Osteocyte (in vitro differentiated cells): Measurements from ENCODE around the gene HMG20B. TPM values are rescaled to one million over a fixed set of nuclear protein-coding genes. Genes with fewer than 3 reads are reported as not detected.
A peak's percentile ranks its signal among the peaks of the same experiment; 100 is the strongest.

ENCODE experiments used
- DNase-seq: peaks from one replicate; pipeline ENCODE4 v3.0.0; 2021; ENCODE audit warnings: mixed read lengths; ENCODE audit not compliant: unreplicated experiment; ENCODE audit errors: extremely low spot score
- H3K27ac Mint-ChIP-seq: one replicate; pipeline ENCODE4 v1.8.0; 2021; ENCODE audit warnings: mild to moderate bottlenecking, mixed read lengths; ENCODE audit not compliant: unreplicated experiment
- H3K27me3 Mint-ChIP-seq: one replicate; pipeline ENCODE4 v1.8.0; 2021; ENCODE audit warnings: mixed read lengths; ENCODE audit not compliant: unreplicated experiment
- H3K36me3 Mint-ChIP-seq: one replicate; pipeline ENCODE4 v1.8.0; 2021; ENCODE audit warnings: mixed read lengths; ENCODE audit not compliant: unreplicated experiment
- H3K4me1 Mint-ChIP-seq: one replicate; pipeline ENCODE4 v1.8.0; 2021; ENCODE audit warnings: mixed read lengths; ENCODE audit not compliant: unreplicated experiment
- H3K4me3 Mint-ChIP-seq: one replicate; pipeline ENCODE4 v1.8.0; 2021; ENCODE audit warnings: mild to moderate bottlenecking, moderate library complexity, mixed read lengths; ENCODE audit not compliant: unreplicated experiment
- H3K9me3 Mint-ChIP-seq: one replicate; pipeline ENCODE4 v1.8.0; 2021; ENCODE audit warnings: mixed read lengths; ENCODE audit not compliant: unreplicated experiment
- total RNA-seq: library from RNA; stranded (reverse); gene quantifications from 2 replicates; pipeline ENCODE4 v1.2.1, GENCODE V29; 2021
- TF ChIP-seq, protein P1 (sequence below): fragments of 200-600 bp; sonication (generic); IDR thresholded peaks from 2 replicates; pipeline ENCODE4 v1.5.0; 2021; ENCODE audit warnings: antibody characterized with exemption, mild to moderate bottlenecking, moderate library complexity

The HMG20B gene
- total RNA-seq, 1 donor from 2014 or later = 81.4 TPM

GRCh38 chr19:3615524-3616135, 42.9 kb downstream of the HMG20B start:
- no peaks in the 10 kb centered on the region for H3K36me3 Mint-ChIP-seq
- H3K27me3 Mint-ChIP-seq = no peaks in the 10 kb centered on the region
- peaks cover under 1% of the 10 kb centered on the region for H3K4me1 Mint-ChIP-seq
- H3K27ac Mint-ChIP-seq = no peak overlapping the region
- no peak for DNase-seq
- H3K4me3 Mint-ChIP-seq = no peak overlapping the region
- no peaks in the 10 kb centered on the region for H3K9me3 Mint-ChIP-seq
- TF ChIP-seq, protein P1, sequence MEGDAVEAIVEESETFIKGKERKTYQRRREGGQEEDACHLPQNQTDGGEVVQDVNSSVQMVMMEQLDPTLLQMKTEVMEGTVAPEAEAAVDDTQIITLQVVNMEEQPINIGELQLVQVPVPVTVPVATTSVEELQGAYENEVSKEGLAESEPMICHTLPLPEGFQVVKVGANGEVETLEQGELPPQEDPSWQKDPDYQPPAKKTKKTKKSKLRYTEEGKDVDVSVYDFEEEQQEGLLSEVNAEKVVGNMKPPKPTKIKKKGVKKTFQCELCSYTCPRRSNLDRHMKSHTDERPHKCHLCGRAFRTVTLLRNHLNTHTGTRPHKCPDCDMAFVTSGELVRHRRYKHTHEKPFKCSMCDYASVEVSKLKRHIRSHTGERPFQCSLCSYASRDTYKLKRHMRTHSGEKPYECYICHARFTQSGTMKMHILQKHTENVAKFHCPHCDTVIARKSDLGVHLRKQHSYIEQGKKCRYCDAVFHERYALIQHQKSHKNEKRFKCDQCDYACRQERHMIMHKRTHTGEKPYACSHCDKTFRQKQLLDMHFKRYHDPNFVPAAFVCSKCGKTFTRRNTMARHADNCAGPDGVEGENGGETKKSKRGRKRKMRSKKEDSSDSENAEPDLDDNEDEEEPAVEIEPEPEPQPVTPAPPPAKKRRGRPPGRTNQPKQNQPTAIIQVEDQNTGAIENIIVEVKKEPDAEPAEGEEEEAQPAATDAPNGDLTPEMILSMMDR = no peak

DNA sequence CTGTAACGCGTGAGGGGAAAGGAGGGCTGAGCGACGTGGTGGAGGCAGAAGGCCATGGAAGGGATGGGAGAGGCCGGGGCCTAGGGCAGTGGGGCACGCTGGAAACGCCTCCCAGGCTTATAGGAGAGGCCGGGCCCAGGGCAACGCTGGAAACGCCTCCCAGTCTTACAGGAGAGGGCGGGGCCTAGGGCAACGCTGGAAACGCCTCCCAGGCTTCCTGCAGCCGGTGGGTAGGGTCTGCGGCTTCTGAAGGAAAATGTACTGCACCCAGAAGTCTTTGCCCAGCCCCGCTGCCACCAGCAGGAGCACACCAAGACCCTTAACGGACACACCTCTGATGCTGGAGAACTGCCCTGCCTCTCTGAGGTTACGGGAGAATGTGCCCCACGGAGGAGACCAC, 44.7 kb downstream of the HMG20B start:
- no peak overlapping the region for H3K27ac Mint-ChIP-seq
- H3K4me3 Mint-ChIP-seq = no peak overlapping the region
- TF ChIP-seq, protein P1 = no peak
- no peaks in the 10 kb centered on the region for H3K9me3 Mint-ChIP-seq
- DNase-seq = no peak
- no peaks in the 10 kb centered on the region for H3K4me1 Mint-ChIP-seq
- no peaks in the 10 kb centered on the region for H3K27me3 Mint-ChIP-seq
- H3K36me3 Mint-ChIP-seq = peaks cover 1% of the 10 kb centered on the region

- no peak for DNase-seq
- H3K9me3 Mint-ChIP-seq = no peaks in the 10 kb centered on the region
- H3K36me3 Mint-ChIP-seq = peaks cover 1% of the 10 kb centered on the region
- H3K27me3 Mint-ChIP-seq = no peaks in the 10 kb centered on the region
- no peak overlapping the region for H3K4me3 Mint-ChIP-seq
- no peak overlapping the region for H3K27ac Mint-ChIP-seq
- TF ChIP-seq, protein P1 = peak; percentile 83
- no peaks in the 10 kb centered on the region for H3K4me1 Mint-ChIP-seq
Measured at GRCh38 chr19:3618144-3618810, 45.5 kb downstream of the HMG20B start.

- H3K27me3 Mint-ChIP-seq = no peaks in the 10 kb centered on the region
- H3K9me3 Mint-ChIP-seq = no peaks in the 10 kb centered on the region
- H3K27ac Mint-ChIP-seq = no peak overlapping the region
- peaks cover under 1% of the 10 kb centered on the region for H3K4me1 Mint-ChIP-seq
- H3K36me3 Mint-ChIP-seq = peaks cover 1% of the 10 kb centered on the region
- TF ChIP-seq, protein P1 = no peak
- H3K4me3 Mint-ChIP-seq = no peak overlapping the region
- DNase-seq = no peak
Measured at GRCh38 chr19:3618811-3619630, 46.3 kb downstream of the HMG20B start.

GRCh38 chr19:3619631-3620012, 46.9 kb downstream of the HMG20B start:
- Mint-ChIP-seq H3K9me3 (no peaks in the 10 kb centered on the region), H3K36me3 (peaks cover 1% of the 10 kb centered on the region), H3K27ac (no peak overlapping the region), H3K4me1 (peaks cover 7% of the 10 kb centered on the region), H3K4me3 (no peak overlapping the region), H3K27me3 (no peaks in the 10 kb centered on the region)
- TF ChIP-seq, protein P1 = no peak
- no peak for DNase-seq
